ENCODE data around the gene PTGS2.

- TF ChIP-seq POLR2A (IDR thresholded peaks at IDR 0.05) (no peak), CTCF (IDR thresholded peaks at IDR 0.05) (no peak)
Measured at GRCh38 chr1:186653312-186653711, 26.9 kb downstream of the PTGS2 start.

All from heart left ventricle (tissue), 13 donors.